Urinary bladder (tissue), 4 donors: Measurements from ENCODE around the gene KIZ. TPM values are rescaled to one million over a fixed set of nuclear protein-coding genes. Genes with fewer than 3 reads are reported as not detected.
"Not testable (repeated sequence)": the region's sequence is repeated elsewhere in the genome, so short reads cannot be mapped to it uniquely, and the experiment has no call there.

ENCODE experiments used
- DNase-seq: peaks from one replicate; pipeline ENCODE4 v3.0.0-alpha.2; 2015; ENCODE audit errors: extremely low spot score
- H3K27ac ChIP-seq: one replicate; pipeline ENCODE4 v1.5.1; 2013; ENCODE audit warnings: low read depth, mild to moderate bottlenecking, moderate library complexity
- H3K36me3 ChIP-seq: one replicate; pipeline ENCODE4 v1.6.1; 2013; ENCODE audit warnings: mild to moderate bottlenecking, moderate library complexity; ENCODE audit not compliant: insufficient read depth
- H3K4me1 ChIP-seq: one replicate; pipeline ENCODE4 v1.6.1; 2013; ENCODE audit warnings: mild to moderate bottlenecking, moderate library complexity; ENCODE audit not compliant: insufficient read depth
- H3K4me3 ChIP-seq: one replicate; pipeline ENCODE4 v1.5.1; 2013; ENCODE audit warnings: low read depth, low read length
- WGBS: extraction: QIAGEN DNeasy Blood & Tissue Kit; methylation state at CpG from one replicate; pipeline ENCODE4 v1.1.7; 2013; 5-methylcytosine and 5-hydroxymethylcytosine counted together
- polyA plus RNA-seq: library from polyadenylated mRNA; stranded (reverse); fragments of 200-250 nt; gene quantifications from one replicate; pipeline ENCODE4 v1.2.3, GENCODE V29; 2013
- total RNA-seq: library from RNA; depleted of rRNA; stranded (reverse); fragments of >200 nt; gene quantifications from one replicate; pipeline ENCODE4 v1.2.3, GENCODE V29; 2014
- donor health status: healthy with polysubstance abuse.
- donor health status: healthy.

KIZ gene
- total and polyA plus RNA-seq, 2 donors = 32.9 to 38.1 TPM

GRCh38 chr20:21161926-21162325 is 36.0 kb downstream of the KIZ start:
- Histone ChIP-seq H3K4me1 (no peaks in the 10 kb centered on the region), H3K4me3 (no peak overlapping the region), H3K36me3 (peaks cover 3% of the 10 kb centered on the region), H3K27ac (no peak overlapping the region)
- WGBS = 91% methylated on average over 5 of the region's 5 CpGs
- DNase-seq = no peak

- H3K4me3 ChIP-seq = no peak overlapping the region
- no peaks in the 10 kb centered on the region for H3K4me1 ChIP-seq
- H3K27ac ChIP-seq = no peak overlapping the region
- 83% methylated on average over 3 of the region's 3 CpGs for WGBS
- DNase-seq = no peak
- peaks cover 3% of the 10 kb centered on the region for H3K36me3 ChIP-seq
Measured at GRCh38 chr20:21162631-21163030, 36.7 kb downstream of the KIZ start.

GRCh38 chr20:21166801-21167200 is 40.9 kb downstream of the KIZ start:
- H3K4me1 ChIP-seq = no peaks in the 10 kb centered on the region
- H3K36me3 ChIP-seq = peaks cover 3% of the 10 kb centered on the region
- 88% methylated on average over 2 of the region's 2 CpGs for WGBS
- no peak overlapping the region for H3K27ac ChIP-seq
- H3K4me3 ChIP-seq = no peak overlapping the region
- no peak for DNase-seq

- DNase-seq = no peak
- peaks cover 3% of the 10 kb centered on the region for H3K36me3 ChIP-seq
- WGBS = 91% methylated on average over 5 of the region's 5 CpGs
- H3K27ac ChIP-seq = no peak overlapping the region
- no peak overlapping the region for H3K4me3 ChIP-seq
- no peaks in the 10 kb centered on the region for H3K4me1 ChIP-seq
Measured at GRCh38 chr20:21167261-21167660, 41.4 kb downstream of the KIZ start.

GRCh38 chr20:21168061-21168460 is 42.2 kb downstream of the KIZ start:
- H3K27ac ChIP-seq, H3K36me3 ChIP-seq, DNase-seq, H3K4me1 ChIP-seq, H3K4me3 ChIP-seq: not testable (repeated sequence)
- WGBS = 100% methylated on average over 3 of the region's 3 CpGs

GRCh38 chr20:21172626-21173025 is 46.7 kb downstream of the KIZ start:
- Histone ChIP-seq H3K27ac (no peak overlapping the region), H3K4me1 (no peaks in the 10 kb centered on the region), H3K36me3 (no peaks in the 10 kb centered on the region), H3K4me3 (no peak overlapping the region)
- WGBS = 98% methylated on average over 2 of the region's 2 CpGs
- no peak for DNase-seq

GRCh38 chr20:21173485-21173884 is 47.6 kb downstream of the KIZ start:
- Histone ChIP-seq H3K4me1 (no peaks in the 10 kb centered on the region), H3K27ac (no peak overlapping the region), H3K4me3 (no peak overlapping the region), H3K36me3 (no peaks in the 10 kb centered on the region)
- 28% methylated on average over 2 of the region's 2 CpGs for WGBS
- DNase-seq = no peak

GRCh38 chr20:21174516-21175239 is 48.8 kb downstream of the KIZ start:
- no peak overlapping the region for H3K27ac ChIP-seq
- no peak overlapping the region for H3K4me3 ChIP-seq
- DNase-seq = no peak
- WGBS = 80% methylated on average over 2 of the region's 2 CpGs
- no peaks in the 10 kb centered on the region for H3K36me3 ChIP-seq
- H3K4me1 ChIP-seq = no peaks in the 10 kb centered on the region

GRCh38 chr20:21175433-21175832 is 49.6 kb downstream of the KIZ start:
- no peak overlapping the region for H3K27ac ChIP-seq
- H3K4me3 ChIP-seq = no peak overlapping the region
- H3K4me1 ChIP-seq = no peaks in the 10 kb centered on the region
- H3K36me3 ChIP-seq = no peaks in the 10 kb centered on the region
- no peak for DNase-seq

GRCh38 chr20:21177767-21178166 is 51.9 kb downstream of the KIZ start:
- Histone ChIP-seq H3K36me3 (no peaks in the 10 kb centered on the region), H3K27ac (no peak overlapping the region), H3K4me1 (no peaks in the 10 kb centered on the region), H3K4me3 (no peak overlapping the region)
- no peak for DNase-seq
- 98% methylated on average over 2 of the region's 2 CpGs for WGBS

- DNase-seq = no peak
- no peaks in the 10 kb centered on the region for H3K4me1 ChIP-seq
- H3K27ac ChIP-seq = no peak overlapping the region
- no peaks in the 10 kb centered on the region for H3K36me3 ChIP-seq
- 49% methylated on average over 2 of the region's 2 CpGs for WGBS
- no peak overlapping the region for H3K4me3 ChIP-seq
Measured at GRCh38 chr20:21179757-21180156, 53.9 kb downstream of the KIZ start.

GRCh38 chr20:21180248-21180647 is 54.4 kb downstream of the KIZ start:
- WGBS = 71% methylated on average over 6 of the region's 6 CpGs
- DNase-seq = no peak
- no peaks in the 10 kb centered on the region for H3K4me1 ChIP-seq

GRCh38 chr20:21181028-21181427 is 55.1 kb downstream of the KIZ start:
- no peak overlapping the region for H3K4me3 ChIP-seq
- H3K4me1 ChIP-seq = no peaks in the 10 kb centered on the region
- no peaks in the 10 kb centered on the region for H3K36me3 ChIP-seq
- no peak for DNase-seq
- H3K27ac ChIP-seq = no peak overlapping the region
- WGBS = 92% methylated on average over 3 of the region's 3 CpGs

More at GRCh38 chr20:21180248-21180647, 54.4 kb downstream of the KIZ start:
- Histone ChIP-seq H3K27ac (no peak overlapping the region), H3K36me3 (no peaks in the 10 kb centered on the region), H3K4me3 (no peak overlapping the region)

GRCh38 chr20:21182832-21183563 is 57.1 kb downstream of the KIZ start:
- no peak for DNase-seq
- 23% methylated on average over 7 of the region's 7 CpGs for WGBS

More at GRCh38 chr20:21182832-21183563, 57.1 kb downstream of the KIZ start:
- H3K4me1 ChIP-seq = no peaks in the 10 kb centered on the region
- H3K4me3 ChIP-seq = no peak overlapping the region
- no peak overlapping the region for H3K27ac ChIP-seq
- no peaks in the 10 kb centered on the region for H3K36me3 ChIP-seq
